Duodenal mucosa (tissue), 2 donors: ENCODE data around the gene VSTM2L.

Experiments used
- H3K27ac ChIP-seq: one replicate; pipeline ENCODE4 v1.7.0; 2013; ENCODE audit warnings: low read depth, low read length
- H3K27me3 ChIP-seq, 2 donors: one replicate each; pipeline ENCODE4 v1.7.0; 2013; ENCODE audit warnings: low read length in 2 of 2, control low read depth in 1 of 2; ENCODE audit not compliant: insufficient read depth in 2 of 2, control insufficient read depth in 1 of 2
- H3K36me3 ChIP-seq, 2 donors: one replicate each; pipeline ENCODE4 v1.7.0; 2013; ENCODE audit warnings: low read length in 2 of 2, control low read depth in 1 of 2; ENCODE audit not compliant: insufficient read depth in 2 of 2, control insufficient read depth in 1 of 2
- H3K4me1 ChIP-seq, 2 donors: one replicate each; pipeline ENCODE4 v1.7.0; 2013; ENCODE audit warnings: low read length in 2 of 2, control low read depth in 1 of 2; ENCODE audit not compliant: insufficient read depth in 2 of 2, control insufficient read depth in 1 of 2
- H3K4me3 ChIP-seq, 2 donors: one replicate each; pipeline ENCODE4 v1.7.0; 2013; ENCODE audit warnings: low read length in 2 of 2, low read depth in 1 of 2
- H3K9ac ChIP-seq, 2 donors: one replicate each; pipeline ENCODE4 v1.7.0; 2013; ENCODE audit warnings: low read length in 2 of 2, low read depth in 1 of 2
- H3K9me3 ChIP-seq, 2 donors: one replicate each; pipeline ENCODE4 v1.7.0; 2013; ENCODE audit warnings: low read length in 2 of 2, control low read depth in 1 of 2; ENCODE audit not compliant: control insufficient read depth in 1 of 2

The VSTM2L gene

GRCh38 chr20:37890108-37890507 lies 12.8 kb upstream of the VSTM2L start:
- H3K27me3 ChIP-seq, result no peaks in the 10 kb centered on the region
- H3K4me1 ChIP-seq, result no peaks in the 10 kb centered on the region
- H3K4me3 ChIP-seq, result no peak overlapping the region
- no peak overlapping the region for H3K9ac ChIP-seq
- H3K9me3 ChIP-seq, result no peaks in the 10 kb centered on the region
- no peak overlapping the region for H3K27ac ChIP-seq
- H3K36me3 ChIP-seq, result no peaks in the 10 kb centered on the region

- Histone ChIP-seq H3K4me3 (no peak overlapping the region), H3K27ac (no peak overlapping the region), H3K36me3 (no peaks in the 10 kb centered on the region), H3K27me3 (no peaks in the 10 kb centered on the region), H3K4me1 (no peaks in the 10 kb centered on the region), H3K9me3 (no peaks in the 10 kb centered on the region), H3K9ac (no peak overlapping the region)
These were observed 12.3 kb upstream of the VSTM2L start for GRCh38 chr20:37890643-37891042.

- Histone ChIP-seq H3K4me1 (no peaks in the 10 kb centered on the region), H3K27me3 (no peaks in the 10 kb centered on the region), H3K4me3 (no peak overlapping the region), H3K9ac (no peak overlapping the region), H3K36me3 (no peaks in the 10 kb centered on the region), H3K27ac (no peak overlapping the region), H3K9me3 (no peaks in the 10 kb centered on the region)
These were observed 10.9 kb upstream of the VSTM2L start for GRCh38 chr20:37892001-37892400.

- H3K4me3 ChIP-seq, result no peak overlapping the region
- no peaks in the 10 kb centered on the region for H3K27me3 ChIP-seq
- no peak overlapping the region for H3K9ac ChIP-seq
- no peaks in the 10 kb centered on the region for H3K9me3 ChIP-seq
- H3K36me3 ChIP-seq, result no peaks in the 10 kb centered on the region
- no peak overlapping the region for H3K27ac ChIP-seq
- H3K4me1 ChIP-seq, result no peaks in the 10 kb centered on the region
These were observed 9.2 kb upstream of the VSTM2L start for GRCh38 chr20:37893566-37894241.

GRCh38 chr20:37894454-37894853 lies 8.5 kb upstream of the VSTM2L start:
- H3K36me3 ChIP-seq, result no peaks in the 10 kb centered on the region
- H3K4me3 ChIP-seq, result no peak overlapping the region
- no peak overlapping the region for H3K9ac ChIP-seq
- H3K27me3 ChIP-seq, result peaks cover 0 to 5% of the 10 kb centered on the region in 2 donors
- H3K4me1 ChIP-seq, result no peaks in the 10 kb centered on the region
- H3K9me3 ChIP-seq, result no peaks in the 10 kb centered on the region
- no peak overlapping the region for H3K27ac ChIP-seq

GRCh38 chr20:37895166-37895565 lies 7.8 kb upstream of the VSTM2L start:
- Histone ChIP-seq H3K27ac (no peak overlapping the region), H3K4me3 (no peak overlapping the region), H3K4me1 (no peaks in the 10 kb centered on the region)

GRCh38 chr20:37896932-37897548 lies 5.9 kb upstream of the VSTM2L start:
- no peaks in the 10 kb centered on the region for H3K36me3 ChIP-seq
- H3K27me3 ChIP-seq, result peaks cover 11% of the 10 kb centered on the region in 2 donors
- no peak overlapping the region for H3K4me3 ChIP-seq
- peaks cover 0 to 2% of the 10 kb centered on the region in 2 donors for H3K4me1 ChIP-seq
- H3K9me3 ChIP-seq, result no peaks in the 10 kb centered on the region
- H3K9ac ChIP-seq, result no peak overlapping the region
- no peak overlapping the region for H3K27ac ChIP-seq

More at GRCh38 chr20:37895166-37895565, 7.8 kb upstream of the VSTM2L start:
- Histone ChIP-seq H3K9ac (no peak overlapping the region), H3K9me3 (no peaks in the 10 kb centered on the region), H3K36me3 (no peaks in the 10 kb centered on the region), H3K27me3 (peaks cover 0 to 7% of the 10 kb centered on the region in 2 donors)

- Histone ChIP-seq H3K27me3 (peaks cover 15 to 16% of the 10 kb centered on the region in 2 donors), H3K4me1 (peaks cover 0 to 6% of the 10 kb centered on the region in 2 donors), H3K9me3 (no peaks in the 10 kb centered on the region), H3K27ac (no peak overlapping the region), H3K4me3 (no peak overlapping the region), H3K9ac (no peak overlapping the region), H3K36me3 (no peaks in the 10 kb centered on the region)
These were observed 4.5 kb upstream of the VSTM2L start for GRCh38 chr20:37898233-37899104.

- H3K27ac ChIP-seq, result no peak overlapping the region
- no peaks in the 10 kb centered on the region for H3K9me3 ChIP-seq
- peaks cover 0 to 6% of the 10 kb centered on the region in 2 donors for H3K4me1 ChIP-seq
- H3K9ac ChIP-seq, result no peak overlapping the region
- H3K4me3 ChIP-seq, result no peak overlapping the region
- H3K36me3 ChIP-seq, result no peaks in the 10 kb centered on the region
- H3K27me3 ChIP-seq, result peaks cover 21 to 25% of the 10 kb centered on the region in 2 donors
These were observed 3.6 kb upstream of the VSTM2L start for GRCh38 chr20:37899105-37900045.
